Fibroblast of skin of abdomen (primary cell): ENCODE measurements around the gene KIFC1. TPM values are rescaled to one million over a fixed set of nuclear protein-coding genes. Genes with fewer than 3 reads are reported as not detected.
"Not testable (repeated sequence)": the region's sequence is repeated elsewhere in the genome, so short reads cannot be mapped to it uniquely, and the experiment has no call there.

Source experiments
- DNase-seq: peaks from one replicate; pipeline ENCODE4 v3.0.0-alpha.2; 2013
- polyA plus RNA-seq, 2 experiments: library from polyadenylated mRNA; unstranded; fragments of 120-200 nt; gene quantifications; one replicate each; pipeline ENCODE4 v1.2.1, GENCODE V29; 2013; ENCODE audit not compliant: insufficient read length in 2 of 2

KIFC1 gene, protein sequence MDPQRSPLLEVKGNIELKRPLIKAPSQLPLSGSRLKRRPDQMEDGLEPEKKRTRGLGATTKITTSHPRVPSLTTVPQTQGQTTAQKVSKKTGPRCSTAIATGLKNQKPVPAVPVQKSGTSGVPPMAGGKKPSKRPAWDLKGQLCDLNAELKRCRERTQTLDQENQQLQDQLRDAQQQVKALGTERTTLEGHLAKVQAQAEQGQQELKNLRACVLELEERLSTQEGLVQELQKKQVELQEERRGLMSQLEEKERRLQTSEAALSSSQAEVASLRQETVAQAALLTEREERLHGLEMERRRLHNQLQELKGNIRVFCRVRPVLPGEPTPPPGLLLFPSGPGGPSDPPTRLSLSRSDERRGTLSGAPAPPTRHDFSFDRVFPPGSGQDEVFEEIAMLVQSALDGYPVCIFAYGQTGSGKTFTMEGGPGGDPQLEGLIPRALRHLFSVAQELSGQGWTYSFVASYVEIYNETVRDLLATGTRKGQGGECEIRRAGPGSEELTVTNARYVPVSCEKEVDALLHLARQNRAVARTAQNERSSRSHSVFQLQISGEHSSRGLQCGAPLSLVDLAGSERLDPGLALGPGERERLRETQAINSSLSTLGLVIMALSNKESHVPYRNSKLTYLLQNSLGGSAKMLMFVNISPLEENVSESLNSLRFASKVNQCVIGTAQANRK
- polyA plus RNA-seq (2013, experiment 1 of 2; ENCODE audit: insufficient read length), result 28.7 TPM
- 29.8 TPM for polyA plus RNA-seq (2013, experiment 2 of 2; ENCODE audit: insufficient read length)

DNA sequence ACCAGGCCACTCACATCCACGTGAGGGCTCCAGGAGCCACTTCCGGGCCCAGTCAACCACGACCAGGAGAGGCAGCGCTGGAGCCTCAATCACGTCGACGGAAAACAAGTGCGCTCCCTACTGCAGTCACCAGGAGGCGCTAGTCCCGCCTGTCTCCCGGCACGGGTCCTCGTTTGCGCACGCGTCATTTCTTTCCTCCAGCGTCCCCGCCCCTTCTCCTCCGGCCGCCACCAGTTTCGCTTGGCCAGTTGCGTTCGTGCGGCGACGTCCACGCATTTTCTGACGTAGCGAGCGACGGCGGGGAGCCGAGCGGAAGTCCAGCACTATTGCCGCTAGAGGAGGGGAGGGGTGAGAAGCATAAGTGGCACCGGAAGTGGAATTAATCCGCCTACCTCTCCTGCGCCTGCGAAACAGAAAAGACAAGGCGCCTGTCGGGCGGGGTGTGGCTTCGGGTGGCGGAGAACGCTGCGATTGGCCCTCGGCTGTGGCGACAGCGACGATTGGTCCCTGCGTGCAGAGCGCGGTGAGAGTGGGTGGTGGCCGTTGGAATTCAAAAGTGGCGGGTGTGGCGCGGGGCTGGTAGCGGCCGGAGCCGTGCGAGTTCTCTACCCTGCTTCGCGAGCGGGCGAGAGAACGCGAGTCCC is at the start of gene KIFC1:
Gene KIFC1, plus strand, starts transcription at position 546 of the 644 bp plus-strand sequence. CDS start 163 bp downstream, outside the sequence.
- peak; percentile 100 for DNase-seq

DNA sequence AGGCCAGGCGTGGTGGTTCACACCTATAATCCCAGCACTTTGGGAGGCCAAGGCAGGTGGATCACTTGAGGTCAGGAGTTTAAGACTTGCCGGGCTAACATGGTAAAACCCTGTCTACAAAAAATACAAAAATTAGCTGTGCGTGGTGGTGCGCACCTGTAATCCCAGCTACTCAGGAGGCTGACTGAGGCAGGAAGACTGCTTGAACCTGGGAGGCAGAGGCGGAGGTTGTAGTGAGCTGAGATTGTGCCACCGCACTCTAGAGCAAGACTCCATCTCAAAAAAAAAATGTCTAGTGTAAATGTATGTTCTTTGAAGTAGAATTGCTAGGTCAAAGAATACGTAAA is 48.0 kb upstream of the KIFC1 start:
- DNase-seq, result not testable (repeated sequence)

DNA sequence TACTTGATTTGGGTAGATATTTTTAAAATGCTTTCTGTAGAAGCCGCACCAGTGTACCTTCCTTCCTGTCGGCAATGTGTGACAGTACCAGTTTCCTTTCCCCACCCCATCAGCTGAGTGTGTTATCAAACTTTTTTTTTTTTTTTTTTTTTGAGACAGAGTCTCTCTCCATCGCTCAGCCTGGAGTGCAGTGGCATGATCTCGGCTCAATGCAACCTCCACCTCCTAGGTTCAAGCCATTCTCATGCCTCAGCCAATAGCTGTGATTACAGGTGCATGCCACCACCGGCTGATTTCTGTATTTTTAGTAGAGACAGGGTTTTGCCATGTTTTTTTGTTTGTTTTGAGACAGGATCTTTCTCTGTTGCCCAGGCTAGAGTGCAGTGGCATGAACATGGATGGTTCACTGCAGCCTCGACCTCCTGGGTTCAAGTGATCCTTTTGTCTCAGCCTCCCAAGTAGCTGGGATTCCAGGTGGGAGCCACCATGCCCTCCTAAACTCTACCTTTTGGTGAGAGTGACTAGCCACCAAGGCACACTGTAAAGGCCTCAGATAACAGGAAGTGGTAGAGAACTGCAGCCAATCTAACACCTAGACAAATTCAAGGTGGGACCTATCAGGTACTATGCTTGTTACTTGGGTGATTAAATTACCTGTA is 47.5 kb upstream of the KIFC1 start:
- no peak for DNase-seq

DNA sequence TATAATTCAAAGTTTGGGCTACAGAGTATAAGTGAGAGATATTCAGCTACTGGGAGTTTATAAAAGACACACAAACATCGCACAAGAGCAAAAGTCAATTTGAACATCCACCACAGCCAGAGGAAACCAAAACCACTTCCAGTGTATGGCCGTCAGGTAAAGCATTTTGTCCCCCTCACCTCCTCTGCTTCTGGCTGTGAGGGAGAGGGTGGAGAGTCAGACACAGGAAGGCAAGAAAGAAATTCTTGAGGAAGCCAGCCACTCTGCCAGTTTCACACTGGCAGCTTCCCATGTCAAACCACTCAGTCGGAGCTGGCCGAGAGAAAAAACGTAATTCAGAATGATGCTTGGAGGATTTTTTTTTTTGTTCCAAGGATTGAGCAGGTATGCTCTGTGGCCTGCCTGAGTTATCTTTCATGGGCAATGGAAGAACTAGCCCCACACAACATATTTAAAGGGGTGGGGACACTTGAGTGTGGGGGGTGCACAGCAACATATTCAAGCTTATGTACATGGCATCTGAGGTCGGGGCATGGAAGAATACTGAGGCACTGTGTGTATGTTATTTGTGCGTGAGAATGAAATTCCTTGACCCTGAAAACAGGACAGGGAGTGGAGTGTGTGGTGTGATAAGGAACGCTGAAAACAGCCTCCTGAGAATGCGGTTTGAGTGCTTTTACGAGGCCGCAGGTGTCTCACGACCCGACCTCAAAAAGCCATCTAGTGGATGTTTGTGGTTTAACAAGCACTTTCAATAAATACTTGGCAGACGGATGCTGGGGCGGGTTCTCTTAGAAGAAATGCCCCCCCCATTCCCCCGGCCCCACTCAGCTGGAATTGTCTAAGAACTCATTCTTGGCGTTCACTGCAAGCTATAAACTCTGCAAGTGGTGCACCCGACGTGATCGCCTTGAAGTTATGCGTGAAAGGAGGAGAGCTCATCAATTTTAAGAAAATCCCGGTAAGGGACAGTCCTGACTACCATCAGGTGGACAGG is 46.6 kb upstream of the KIFC1 start:
- peak; percentile 82 for DNase-seq

DNA sequence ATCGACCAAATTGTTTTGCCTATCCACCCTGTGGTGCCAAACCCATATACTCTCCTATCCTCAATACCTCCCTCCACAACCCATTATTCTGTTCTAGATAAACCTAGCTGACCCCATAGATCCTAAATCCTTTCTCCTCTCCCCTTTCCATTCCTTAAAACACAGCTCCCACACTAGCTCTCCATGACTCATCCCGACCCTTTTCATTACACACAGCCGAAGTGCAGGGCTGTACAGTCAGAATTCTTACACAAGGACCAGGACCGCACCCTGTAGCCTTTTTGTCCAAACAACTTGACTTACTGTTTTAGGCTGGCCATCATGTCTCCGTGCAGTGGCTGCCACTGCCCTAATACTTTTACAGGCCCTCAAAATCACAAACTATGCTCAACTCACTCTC is 44.7 kb upstream of the KIFC1 start:
- not testable (repeated sequence) for DNase-seq

DNA sequence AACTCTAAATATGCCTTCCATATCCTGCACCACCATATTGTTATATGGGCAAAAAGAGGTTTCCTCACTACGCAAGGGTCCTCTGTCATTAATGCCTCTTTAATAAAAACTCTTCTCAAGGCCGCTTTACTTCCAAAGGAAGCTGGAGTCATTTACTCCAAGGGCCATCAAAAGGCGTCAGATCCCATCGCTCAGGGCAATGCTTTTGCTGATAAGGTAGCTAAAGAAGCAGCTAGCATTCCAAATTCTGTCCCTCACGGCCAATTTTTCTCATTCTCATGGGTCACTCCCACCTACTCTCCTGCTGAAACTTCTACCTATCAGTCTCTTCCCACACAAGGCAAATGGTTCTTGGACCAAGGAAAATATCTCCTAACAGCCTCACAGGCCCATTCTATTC is 43.8 kb upstream of the KIFC1 start:
- no peak for DNase-seq

DNA sequence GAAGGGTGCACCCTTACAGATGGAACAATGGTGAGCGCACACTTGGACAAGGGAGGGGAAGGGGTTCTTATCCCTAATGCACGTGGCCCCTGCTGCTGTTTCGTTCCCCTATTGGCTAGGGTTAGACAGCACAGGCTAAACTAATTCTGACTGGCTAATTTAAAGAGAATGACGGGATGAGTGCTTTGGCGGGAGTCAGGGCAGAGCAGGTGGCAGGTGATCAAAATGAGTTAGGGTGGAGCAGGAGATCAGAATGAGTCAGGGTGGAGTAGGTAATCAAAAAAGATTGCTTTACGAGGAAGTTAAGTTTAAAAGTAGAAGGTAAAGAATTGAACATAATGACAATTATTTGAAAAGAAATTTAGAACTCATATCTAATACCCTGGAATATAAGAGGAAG is 35.8 kb upstream of the KIFC1 start:
- DNase-seq, result not testable (repeated sequence)

DNA sequence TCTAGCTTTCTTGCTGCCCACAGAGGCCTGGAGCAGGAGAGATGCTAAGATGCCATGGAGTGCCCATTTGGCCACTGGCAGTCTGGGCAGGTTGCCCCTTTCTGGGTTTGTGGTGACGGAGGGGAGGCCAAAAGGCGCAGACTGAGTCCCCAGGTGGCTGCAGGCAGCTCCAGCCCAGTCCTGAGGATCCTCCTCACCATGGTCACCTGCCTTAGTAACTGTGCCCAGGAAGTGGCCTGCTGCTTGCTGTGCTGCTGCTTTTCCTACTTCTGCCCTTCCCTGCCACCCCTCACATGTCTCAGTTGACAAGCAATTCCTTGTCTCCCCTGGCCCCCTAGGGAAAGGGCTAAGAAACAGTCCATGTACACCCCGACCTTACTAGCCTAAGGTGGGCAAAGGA is 35.3 kb upstream of the KIFC1 start:
- no peak for DNase-seq

DNA sequence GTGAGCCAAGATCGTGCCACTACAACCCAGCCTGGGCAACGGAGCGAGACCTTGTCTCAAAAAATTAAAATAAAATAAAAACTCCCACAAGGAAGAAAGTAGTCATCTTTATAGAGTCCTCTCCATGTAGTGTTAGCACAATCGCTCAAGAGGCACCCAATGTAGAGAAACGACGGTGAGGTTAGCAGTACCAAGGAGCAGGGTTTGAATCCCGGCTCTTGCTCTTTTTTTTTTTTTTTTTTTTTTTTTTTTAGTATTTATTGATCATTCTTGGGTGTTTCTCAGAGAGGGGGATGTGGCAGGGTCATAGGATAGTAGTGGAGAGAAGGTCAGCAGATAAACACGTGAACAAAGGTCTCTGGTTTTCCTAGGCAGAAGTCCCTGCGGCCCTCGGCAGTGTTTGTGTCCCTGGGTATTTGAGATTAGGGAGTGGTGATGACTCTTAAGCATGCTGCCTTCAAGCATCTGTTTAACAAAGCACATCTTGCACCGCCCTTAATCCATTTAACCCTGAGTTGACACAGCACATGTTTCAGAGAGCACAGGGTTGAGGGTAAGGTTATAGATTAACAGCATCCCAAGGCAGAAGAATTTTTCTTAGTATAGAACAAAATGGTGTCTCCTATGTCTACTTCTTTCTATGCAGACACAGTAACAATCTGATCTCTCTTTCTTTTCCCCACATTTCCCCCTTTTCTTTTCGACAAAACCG is 34.3 kb upstream of the KIFC1 start:
- DNase-seq, result not testable (repeated sequence)

DNA sequence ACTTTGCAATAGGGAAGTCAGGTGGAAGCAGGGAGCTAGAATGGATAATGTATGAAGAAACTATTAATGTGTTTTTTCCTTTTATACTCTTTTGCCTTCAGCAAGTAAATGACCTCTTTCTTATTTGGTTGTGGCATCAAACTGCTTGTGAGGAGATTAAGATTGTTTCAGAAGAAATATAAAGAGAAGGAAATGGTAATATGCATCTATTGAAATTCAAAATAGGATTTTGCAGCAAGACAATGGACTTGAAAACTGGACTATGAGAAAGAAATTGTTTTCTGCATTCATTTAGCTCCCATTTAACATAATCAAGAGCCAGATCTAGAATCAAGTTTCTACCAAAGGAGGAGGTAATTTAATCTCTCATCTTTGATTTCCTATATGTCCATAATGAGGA is 32.3 kb upstream of the KIFC1 start:
- DNase-seq, result no peak

DNA sequence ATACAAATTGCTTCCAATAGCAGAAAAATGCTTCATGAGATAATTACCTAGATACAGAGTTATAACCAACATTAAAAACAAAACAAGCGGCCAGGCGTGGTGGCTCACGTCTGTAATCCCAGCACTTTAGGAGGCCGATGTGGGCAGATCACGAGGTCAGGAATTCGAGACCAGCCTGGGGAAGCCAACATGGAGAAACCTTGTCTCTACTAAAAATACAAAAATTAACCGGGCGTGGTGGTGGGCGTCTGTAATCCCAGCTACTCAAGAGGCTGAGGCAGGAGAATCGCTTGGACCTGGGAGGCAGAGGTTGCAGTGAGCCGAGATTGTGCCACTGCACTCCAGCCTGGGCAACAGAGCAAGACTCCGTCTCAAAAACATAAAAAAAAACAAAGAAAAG is 28.1 kb upstream of the KIFC1 start:
- DNase-seq, result not testable (repeated sequence)

DNA sequence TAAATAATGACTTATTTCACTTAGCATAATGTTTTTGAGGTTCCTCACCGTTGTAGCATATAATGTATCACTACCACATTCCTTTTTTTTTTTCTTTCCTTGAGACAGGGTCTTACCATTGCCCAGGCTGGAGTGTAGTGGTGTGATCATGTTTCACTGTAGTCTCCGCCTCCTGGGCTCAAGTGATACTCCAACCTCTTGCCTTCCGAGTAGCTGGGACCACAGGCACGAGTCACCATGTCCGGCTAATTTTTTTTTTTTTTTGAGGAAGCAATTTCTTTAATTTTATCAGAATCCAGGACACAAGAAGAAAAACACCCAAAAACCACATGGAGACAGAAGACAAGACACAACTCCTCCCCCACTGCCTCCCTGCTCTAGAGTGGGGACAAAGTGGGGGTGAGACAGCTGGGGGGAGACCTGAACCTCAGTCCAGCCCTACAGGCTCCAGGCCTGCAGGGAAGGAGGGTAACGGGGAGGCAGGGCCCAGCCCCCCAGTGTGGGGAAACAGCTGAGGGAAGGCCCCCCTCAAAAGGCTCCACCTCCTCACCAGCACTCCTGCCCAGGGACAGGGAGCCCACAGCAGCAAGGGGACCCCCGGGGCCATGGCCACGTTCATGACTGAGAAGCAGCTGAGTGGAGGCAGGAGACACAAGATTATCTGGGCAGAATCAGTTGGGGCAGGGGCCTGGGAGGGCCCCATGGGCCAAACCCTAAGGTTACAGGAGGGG is 27.0 kb upstream of the KIFC1 start:
- DNase-seq, result peak; percentile 63

DNA sequence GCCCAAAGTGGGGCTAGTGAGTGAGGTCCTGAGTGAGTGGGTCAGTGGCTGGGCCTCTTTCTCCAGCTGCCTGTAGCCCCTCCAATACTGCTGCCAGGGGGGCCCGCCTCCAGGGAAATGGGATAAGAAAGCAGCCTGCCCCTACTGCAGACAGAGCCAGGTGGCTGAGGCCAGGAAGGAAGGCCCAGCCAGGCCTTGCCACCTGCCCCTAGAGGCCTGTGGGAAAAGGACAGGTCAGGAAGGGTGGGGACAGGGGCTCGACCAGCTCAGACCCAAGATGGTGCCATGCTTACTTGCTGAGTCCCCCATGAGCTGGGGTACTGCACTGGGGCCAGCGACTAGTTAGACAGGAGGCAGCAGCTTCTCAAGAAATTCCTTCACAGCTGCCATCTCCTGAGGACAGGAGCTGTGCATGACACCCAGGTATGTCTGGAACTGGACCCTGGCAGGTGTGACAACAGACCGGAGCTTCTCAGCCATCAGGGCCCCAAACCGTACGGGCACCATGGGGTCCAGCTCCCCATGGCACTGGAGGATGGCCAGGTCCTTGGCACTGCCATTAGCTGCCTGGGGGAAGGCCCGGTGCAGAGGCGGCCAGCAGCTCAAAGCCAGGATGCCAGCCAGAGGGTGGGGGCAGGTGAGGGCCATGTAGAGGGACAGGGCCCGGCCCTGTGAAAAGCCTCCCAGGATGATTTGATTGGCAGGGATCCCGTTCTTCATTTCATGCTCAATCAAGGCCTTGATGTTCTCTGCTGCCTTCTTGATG is 26.2 kb upstream of the KIFC1 start:
- not testable (repeated sequence) for DNase-seq

DNA sequence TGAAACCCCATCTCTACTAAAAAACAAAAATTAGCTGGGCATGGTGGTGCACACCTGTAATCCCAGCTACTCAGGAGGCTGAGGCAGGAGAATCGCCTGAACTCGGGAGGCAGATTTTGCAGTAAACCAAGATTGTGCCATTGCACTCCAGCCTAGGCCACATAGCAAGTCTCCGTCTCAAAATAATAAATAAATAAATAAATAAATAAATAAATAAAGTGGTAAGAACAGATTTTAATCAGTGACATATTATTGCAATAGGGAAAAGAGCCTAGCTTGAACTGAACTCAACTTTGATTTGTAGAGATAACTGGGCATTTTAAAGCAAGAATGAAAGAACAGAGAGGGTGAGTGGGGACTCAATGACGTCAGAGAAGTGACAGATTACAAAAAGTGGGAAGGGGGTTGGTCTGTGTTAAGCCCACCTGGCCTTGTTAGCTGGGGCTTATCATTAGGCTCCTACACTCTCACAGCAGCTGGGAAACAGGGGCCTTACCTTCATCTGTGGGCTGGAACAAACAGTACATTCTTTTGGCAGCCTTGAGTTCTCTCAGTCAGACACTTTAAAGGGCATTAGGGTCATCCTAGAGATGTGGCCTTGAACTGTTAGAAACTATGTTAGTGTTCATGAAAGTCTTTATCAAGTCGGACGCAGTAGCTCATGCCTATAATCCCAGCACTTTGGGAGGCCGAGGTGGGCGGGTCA is 24.5 kb upstream of the KIFC1 start:
- DNase-seq, result no peak

DNA sequence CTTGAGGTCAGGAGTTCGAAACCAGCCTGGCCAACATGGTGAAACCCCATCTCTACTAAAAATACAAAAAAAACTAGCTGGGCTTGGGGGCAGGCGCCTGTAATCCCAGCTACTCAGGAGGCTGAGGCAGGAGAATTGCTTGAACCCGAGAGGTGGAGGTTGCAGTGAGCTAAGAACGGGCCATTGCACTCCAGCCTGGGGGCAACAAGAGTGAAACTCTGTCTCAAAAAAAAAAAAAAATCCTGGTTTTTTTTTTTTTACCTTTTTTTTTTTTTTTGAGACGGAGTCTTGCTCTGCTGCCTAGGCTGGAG is 24.0 kb upstream of the KIFC1 start:
- DNase-seq, result not testable (repeated sequence)

DNA sequence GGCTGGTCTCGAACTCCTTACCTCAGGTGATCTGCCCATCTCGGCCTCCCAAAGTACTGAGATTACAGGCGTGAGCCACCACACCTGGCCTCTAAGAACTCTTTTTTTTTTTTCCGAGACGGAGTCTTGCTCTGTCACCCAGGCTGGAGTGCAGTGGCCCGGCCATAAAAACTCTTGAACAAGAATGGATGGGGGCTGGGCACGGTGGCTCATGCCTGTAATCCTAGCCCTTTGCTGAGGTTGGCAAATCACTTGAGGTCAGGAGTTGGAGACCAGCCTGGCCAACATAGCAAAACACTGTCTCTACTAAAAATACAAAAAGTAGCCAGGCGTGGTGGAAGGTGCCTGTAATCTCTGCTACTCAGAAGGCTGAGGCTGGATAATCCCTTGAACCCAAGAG is 19.7 kb upstream of the KIFC1 start:
- DNase-seq, result not testable (repeated sequence)

DNA sequence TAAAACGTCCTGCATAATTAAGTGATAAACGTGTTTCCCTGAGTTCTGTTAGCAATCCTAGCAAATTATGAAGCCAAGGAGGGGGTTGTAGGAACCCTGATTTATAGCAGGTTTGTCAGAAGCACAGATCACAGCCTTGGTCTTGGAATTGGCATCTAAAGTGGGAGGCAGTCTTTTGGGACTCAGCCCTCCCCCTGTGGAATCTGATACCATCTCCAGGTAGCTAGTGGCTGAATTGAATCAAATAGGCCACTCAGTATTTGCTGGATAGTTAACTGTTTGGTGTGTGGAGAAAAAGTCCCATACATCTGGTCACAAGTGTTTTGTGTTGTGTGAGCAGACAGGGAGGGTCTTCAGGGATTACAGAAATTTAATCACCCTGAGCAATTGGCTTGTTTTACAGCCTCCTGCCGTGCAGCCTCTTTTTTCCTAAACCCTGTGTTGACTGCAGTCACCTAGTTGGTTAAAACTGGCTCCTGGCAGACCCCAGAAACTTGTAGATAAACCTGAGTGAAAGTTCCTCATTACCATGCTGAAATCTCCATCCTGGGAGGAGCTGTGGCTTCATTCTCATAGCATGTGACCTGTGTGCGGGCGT is 19.0 kb upstream of the KIFC1 start:
- no peak for DNase-seq
